Measurements from ENCODE around the gene RNASEH1. TPM values are rescaled to one million over a fixed set of nuclear protein-coding genes. Genes with fewer than 3 reads are reported as not detected.

The RNASEH1 gene
- total and polyA plus RNA-seq, 2 donors from 2014 or later: 6.8 to 21.1 TPM

DNA sequence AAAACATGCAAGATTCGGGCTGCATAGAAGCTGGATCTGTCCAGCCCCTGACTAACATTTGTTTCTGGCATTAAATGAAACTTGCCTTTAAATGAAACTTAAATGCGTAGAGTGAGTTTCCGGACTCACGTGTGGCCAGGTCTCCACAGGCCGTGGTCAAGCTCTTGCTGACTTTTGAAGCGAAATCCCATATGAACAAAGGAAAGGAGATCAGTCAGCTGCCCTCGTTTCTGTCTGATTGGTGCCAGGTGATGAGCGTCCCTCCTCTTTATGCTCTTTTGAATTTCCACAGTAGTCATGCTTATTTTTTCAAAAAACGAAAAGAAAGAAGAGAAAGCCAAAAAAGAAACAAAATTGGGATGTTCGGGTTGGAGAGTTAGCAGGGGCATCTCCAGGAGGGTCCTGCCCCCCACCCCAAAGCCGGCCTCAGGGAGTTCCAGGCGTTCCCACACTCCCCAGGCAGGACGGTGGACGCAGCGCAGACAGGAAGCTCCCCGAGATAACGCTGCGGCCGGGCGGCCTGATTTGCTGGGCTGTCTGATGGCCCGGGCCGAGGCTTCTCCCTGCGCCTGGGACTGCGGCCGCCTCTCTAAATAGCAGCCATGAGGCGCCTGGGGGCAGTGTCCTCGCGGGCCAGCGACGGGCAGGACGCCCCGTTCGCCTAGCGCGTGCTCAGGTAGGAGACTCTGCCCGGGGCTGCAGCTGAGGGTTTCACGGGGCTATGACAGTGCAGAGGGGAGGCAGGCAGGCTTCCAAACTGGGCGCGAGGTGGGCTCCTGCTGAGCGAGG is 36.6 kb upstream of the RNASEH1 start, which contains the start of gene COLEC11:
COLEC11 (plus strand) TSS at position 620 of the 789 bp plus-strand sequence. CDS start 9,229 bp downstream, outside the sequence.
- Histone ChIP-seq H3K27ac (ENCODE audit: low read depth in 2 of 2, low read length in 2 of 2) (peak within 1 kb of the TSS in 1 of 2 donors; percentile 1), H3K9ac (ENCODE audit: low read length in 3 of 3) (no peak within 1 kb of the TSS), H3K36me3 (ENCODE audit: control insufficient read depth in 2 of 3, insufficient read depth in 3 of 3, low read length in 3 of 3) (no peaks in the 10 kb centered on the region), H3K9me3 (ENCODE audit: control insufficient read depth in 2 of 3, insufficient read depth in 1 of 3, low read length in 3 of 3) (no peaks in the 10 kb centered on the region), H3K27me3 (ENCODE audit: control insufficient read depth, insufficient read depth, low read length) (no peaks in the 10 kb centered on the region), H3K4me1 (ENCODE audit: control insufficient read depth in 2 of 3, insufficient read depth in 2 of 3, low read depth in 1 of 3, low read length in 3 of 3) (no peaks in the 10 kb centered on the region), H3K4me3 (ENCODE audit: low read length in 3 of 3) (peak within 1 kb of the TSS in 1 of 3 donors; percentile 28)
- FAIRE-seq (no peak), DNase-seq (peak; percentile 55 to 88 (median 61))
- intact Hi-C loops (cut with DNase I): no loop called here
- TF ChIP-seq, protein P1, sequence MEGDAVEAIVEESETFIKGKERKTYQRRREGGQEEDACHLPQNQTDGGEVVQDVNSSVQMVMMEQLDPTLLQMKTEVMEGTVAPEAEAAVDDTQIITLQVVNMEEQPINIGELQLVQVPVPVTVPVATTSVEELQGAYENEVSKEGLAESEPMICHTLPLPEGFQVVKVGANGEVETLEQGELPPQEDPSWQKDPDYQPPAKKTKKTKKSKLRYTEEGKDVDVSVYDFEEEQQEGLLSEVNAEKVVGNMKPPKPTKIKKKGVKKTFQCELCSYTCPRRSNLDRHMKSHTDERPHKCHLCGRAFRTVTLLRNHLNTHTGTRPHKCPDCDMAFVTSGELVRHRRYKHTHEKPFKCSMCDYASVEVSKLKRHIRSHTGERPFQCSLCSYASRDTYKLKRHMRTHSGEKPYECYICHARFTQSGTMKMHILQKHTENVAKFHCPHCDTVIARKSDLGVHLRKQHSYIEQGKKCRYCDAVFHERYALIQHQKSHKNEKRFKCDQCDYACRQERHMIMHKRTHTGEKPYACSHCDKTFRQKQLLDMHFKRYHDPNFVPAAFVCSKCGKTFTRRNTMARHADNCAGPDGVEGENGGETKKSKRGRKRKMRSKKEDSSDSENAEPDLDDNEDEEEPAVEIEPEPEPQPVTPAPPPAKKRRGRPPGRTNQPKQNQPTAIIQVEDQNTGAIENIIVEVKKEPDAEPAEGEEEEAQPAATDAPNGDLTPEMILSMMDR (IDR thresholded peaks at IDR 0.05; ENCODE audit: borderline replicate concordance, extremely low read depth, insufficient read depth): peak; percentile 26

DNA sequence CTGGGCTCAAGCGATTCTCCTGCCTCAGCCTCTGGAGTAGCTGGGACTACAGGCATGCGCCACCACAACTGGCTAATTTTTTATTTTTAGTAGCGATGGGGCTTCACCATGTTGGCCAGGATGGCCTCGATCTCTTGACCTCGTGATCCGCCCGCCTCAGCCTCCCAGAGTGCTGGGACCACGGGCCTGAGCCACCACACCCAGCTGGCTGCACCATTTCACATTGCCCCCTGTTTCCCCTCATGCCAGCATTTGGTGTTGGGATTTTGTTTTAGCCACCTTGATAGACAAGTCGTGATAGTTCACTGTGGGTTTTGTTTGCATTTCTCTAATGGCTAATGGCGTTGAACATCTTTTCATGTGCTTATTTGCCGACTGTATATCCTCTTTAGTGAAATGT is 31.0 kb upstream of the RNASEH1 start:
- Histone ChIP-seq H3K27ac (ENCODE audit: low read depth in 2 of 2, low read length in 2 of 2) (no peak overlapping the region), H3K9ac (ENCODE audit: low read length in 3 of 3) (no peak overlapping the region), H3K27me3 (ENCODE audit: control insufficient read depth, insufficient read depth, low read length) (no peaks in the 10 kb centered on the region), H3K9me3 (ENCODE audit: control insufficient read depth in 2 of 3, insufficient read depth in 1 of 3, low read length in 3 of 3) (no peaks in the 10 kb centered on the region), H3K4me3 (ENCODE audit: low read length in 3 of 3) (no peak overlapping the region), H3K36me3 (ENCODE audit: control insufficient read depth in 2 of 3, insufficient read depth in 3 of 3, low read length in 3 of 3) (peaks cover 0 to 2% (median 0%) of the 10 kb centered on the region in 3 donors), H3K4me1 (ENCODE audit: control insufficient read depth in 2 of 3, insufficient read depth in 2 of 3, low read depth in 1 of 3, low read length in 3 of 3) (peaks cover 0 to 3% (median 0%) of the 10 kb centered on the region in 3 donors)
- FAIRE-seq (no peak), DNase-seq (no peak)
- TF ChIP-seq, protein P1 (IDR thresholded peaks at IDR 0.05; ENCODE audit: borderline replicate concordance, extremely low read depth, insufficient read depth): no peak
- intact Hi-C loops (cut with DNase I): no loop called here

DNA sequence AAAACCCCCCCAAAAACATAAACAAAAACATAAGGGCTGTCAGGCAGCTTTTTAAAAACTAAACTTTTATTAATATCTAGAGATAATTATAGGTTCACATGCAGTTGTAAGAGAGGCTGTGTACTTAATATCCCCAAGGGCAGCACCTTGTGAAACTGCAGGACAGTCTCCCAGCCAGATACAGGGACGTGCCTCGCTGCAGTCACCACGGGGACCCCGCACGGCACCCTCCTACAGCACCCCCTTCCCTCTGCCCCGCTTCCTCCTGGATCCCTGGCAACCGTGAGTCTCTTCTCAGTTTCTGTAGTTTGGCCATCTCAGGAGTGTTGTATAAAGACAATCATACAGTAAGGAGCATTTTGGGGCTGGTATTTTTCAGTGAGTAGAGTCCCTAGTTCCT is 30.0 kb upstream of the RNASEH1 start:
- H3K4me1 ChIP-seq (ENCODE audit: control insufficient read depth in 2 of 3, insufficient read depth in 2 of 3, low read depth in 1 of 3, low read length in 3 of 3): peaks cover 0 to 3% (median 0%) of the 10 kb centered on the region in 3 donors
- DNase-seq: no peak
- peaks cover 0 to 2% (median 0%) of the 10 kb centered on the region in 3 donors for H3K36me3 ChIP-seq (ENCODE audit: control insufficient read depth in 2 of 3, insufficient read depth in 3 of 3, low read length in 3 of 3)
- H3K9ac ChIP-seq (ENCODE audit: low read length in 3 of 3): no peak overlapping the region
- intact Hi-C loops (cut with DNase I): no loop called here
- H3K4me3 ChIP-seq (ENCODE audit: low read length in 3 of 3): no peak overlapping the region
- TF ChIP-seq, protein P1 (IDR thresholded peaks at IDR 0.05; ENCODE audit: borderline replicate concordance, extremely low read depth, insufficient read depth): no peak
- H3K27me3 ChIP-seq (ENCODE audit: control insufficient read depth, insufficient read depth, low read length): no peaks in the 10 kb centered on the region
- H3K27ac ChIP-seq (ENCODE audit: low read depth in 2 of 2, low read length in 2 of 2): no peak overlapping the region
- no peak for FAIRE-seq
- H3K9me3 ChIP-seq (ENCODE audit: control insufficient read depth in 2 of 3, insufficient read depth in 1 of 3, low read length in 3 of 3): no peaks in the 10 kb centered on the region

Data from kidney (tissue), 14 donors.